NCI-H82 treated with DMSO at 0.1 percent for 48 hours (cell line): ENCODE measurements around the gene PAPOLA.
"Not testable (repeated sequence)": the region's sequence is repeated elsewhere in the genome, so short reads cannot be mapped to it uniquely, and the experiment has no call there.

Experiments used
- DNase-seq: peaks from one replicate; lab custom pipeline; 2025; ENCODE audit not compliant: unreplicated experiment; lab: John Stamatoyannopoulos, UW

The PAPOLA gene

GRCh38 chr14:96502621-96503305 is 581 bp downstream of the PAPOLA start:
- no peak for DNase-seq

- no peak for DNase-seq
Measured at GRCh38 chr14:96503306-96503679, 1.1 kb downstream of the PAPOLA start.

GRCh38 chr14:96504353-96504752 is 2.2 kb downstream of the PAPOLA start:
- DNase-seq: not testable (repeated sequence)

GRCh38 chr14:96507723-96508122 is 5.5 kb downstream of the PAPOLA start:
- no peak for DNase-seq

- no peak for DNase-seq
Measured at GRCh38 chr14:96508900-96509299, 6.7 kb downstream of the PAPOLA start.

DNA sequence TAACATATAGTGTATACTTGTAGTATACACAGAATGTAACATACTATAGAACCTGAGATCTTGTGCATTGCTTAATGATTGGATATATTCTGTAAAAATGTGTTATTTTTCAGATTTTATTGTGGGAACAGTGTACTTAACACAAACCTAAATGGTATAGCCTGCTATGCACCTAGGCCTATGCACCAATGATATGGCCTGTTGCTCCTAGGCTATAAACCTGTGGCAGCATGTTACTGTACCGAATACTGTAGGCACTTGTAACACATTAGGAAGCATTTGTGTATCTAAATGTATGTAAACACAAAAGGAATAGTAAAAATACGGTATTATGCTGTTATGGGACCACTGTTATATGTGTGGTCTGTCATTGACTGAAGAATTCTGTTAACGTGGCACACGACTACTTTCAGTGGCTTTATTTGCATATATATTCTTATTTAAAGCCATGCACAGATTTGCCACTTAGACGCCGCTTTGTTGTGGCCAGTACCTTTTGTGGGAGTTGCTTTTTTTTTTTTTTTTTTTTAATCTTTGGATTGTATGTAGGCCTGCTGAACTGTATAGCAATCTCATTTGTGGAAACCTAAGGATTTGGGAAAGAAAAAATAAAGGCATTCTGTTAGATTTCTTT is 7.4 kb downstream of the PAPOLA start:
- DNase-seq: no peak

GRCh38 chr14:96511146-96511545 is 9.0 kb downstream of the PAPOLA start:
- no peak for DNase-seq

DNA sequence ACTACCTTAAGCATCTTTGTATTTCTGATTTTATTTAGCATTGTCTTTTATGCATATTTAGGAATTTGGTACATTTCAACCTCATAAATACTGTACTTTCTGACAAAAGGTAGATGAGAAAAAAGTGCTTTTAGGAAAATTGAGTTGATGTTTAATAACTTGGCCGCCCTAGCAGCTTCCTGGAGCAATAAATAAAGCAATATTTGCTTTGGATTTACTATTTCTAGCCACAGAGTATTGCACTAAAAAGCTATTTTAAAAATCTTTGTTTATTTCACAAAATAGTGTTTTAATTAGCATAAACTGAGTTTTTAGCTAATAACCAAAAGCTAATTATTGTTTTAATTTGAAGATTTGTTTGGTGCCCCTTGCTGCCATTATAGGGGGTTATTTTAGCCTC is 9.5 kb downstream of the PAPOLA start:
- DNase-seq: no peak

DNA sequence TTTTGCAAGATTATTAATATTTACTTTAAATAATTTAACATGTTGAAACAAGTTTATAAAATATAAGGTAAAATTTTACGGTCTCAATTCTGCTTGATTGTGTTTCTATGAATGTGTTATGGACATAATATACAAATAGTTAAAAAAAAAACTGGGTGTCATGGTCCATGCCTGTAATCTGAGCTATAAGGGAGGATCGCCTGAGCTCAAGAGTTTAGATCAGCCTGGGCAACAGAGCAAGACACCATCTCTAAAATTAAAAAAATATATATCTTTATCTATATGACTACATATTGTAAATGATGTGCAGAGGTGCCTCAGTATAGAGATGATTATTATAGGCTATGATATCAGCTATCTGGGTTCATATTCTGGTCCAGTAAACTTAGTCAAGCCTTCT is 9.9 kb downstream of the PAPOLA start:
- no peak for DNase-seq

DNA sequence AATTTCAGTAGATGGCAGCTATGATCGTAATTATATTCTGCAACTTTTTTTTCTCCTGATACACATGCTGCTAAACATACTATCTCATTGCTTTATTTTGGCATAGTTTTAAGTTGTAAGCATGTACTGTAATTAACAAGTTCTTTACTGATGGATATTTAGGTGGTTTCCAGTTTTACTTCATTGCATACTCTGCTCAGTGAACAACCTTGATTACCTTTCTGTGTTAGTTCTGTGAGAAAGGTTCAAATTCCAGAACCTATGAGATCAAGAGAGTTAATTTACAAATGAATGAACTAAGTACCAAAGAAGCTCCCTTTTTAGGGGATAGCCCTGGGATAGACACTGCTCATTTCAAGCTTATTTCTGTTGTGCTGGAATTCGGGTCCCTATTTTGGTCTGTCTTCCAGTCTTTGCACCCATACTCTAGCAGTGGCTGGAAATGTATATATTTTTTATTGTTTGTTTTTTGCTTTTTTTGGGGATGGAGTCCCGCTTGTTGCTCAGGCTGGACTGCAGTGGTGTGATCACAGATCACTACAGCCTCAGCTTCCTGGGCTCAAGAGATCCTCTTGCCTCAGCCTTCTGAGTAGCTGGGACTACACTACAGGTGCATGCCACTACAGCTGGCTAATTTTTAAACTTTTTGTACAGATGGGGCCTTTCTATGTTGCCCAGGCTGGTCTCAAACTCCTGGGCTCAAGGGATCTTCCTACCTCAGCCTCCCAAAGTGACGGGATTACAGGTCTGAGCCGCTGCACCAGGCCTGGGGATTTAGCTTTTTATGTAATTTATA is 10.6 kb downstream of the PAPOLA start:
- DNase-seq: no peak

DNA sequence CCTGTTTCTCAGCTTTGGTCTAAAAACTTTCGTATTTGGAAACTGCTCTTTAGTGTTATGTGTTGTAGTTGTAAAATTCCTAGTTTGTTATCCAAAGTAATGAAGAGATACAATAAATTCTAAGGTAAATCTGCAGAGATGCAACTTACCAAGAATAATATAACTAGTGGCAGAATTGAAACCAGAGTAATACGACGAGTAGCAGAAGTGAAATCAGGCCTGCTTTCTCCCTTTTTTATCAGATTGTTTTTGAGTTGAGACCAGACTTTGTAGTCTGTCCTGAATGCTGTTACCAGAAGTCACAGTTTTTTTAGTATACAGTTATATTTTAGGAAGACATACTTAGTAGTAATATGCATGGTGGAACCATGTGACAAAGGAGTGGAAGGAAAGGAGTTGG is 12.5 kb downstream of the PAPOLA start:
- no peak for DNase-seq

DNA sequence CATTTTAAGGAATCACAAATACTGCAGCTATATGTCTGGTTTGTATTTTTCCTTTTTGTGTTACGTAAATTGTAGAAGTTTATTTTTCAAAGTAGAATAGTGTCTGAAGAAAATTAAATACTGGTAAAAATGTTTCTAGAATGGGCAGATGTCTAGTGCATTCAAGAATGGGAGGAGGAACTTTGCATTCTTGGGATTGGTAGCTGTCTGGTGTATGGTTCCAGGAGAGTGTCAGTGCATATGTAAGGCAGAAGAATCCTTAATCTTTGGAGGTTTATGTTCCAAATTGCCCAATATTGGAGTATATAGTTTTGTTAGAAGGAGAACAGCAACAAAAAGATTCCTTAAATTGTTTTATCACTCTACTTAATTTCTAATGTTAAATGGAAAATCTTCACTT is 13.5 kb downstream of the PAPOLA start:
- no peak for DNase-seq

- no peak for DNase-seq
Measured at GRCh38 chr14:96516351-96516750, 14.2 kb downstream of the PAPOLA start.

- no peak for DNase-seq
Measured at GRCh38 chr14:96519970-96520369, 17.8 kb downstream of the PAPOLA start.

DNA sequence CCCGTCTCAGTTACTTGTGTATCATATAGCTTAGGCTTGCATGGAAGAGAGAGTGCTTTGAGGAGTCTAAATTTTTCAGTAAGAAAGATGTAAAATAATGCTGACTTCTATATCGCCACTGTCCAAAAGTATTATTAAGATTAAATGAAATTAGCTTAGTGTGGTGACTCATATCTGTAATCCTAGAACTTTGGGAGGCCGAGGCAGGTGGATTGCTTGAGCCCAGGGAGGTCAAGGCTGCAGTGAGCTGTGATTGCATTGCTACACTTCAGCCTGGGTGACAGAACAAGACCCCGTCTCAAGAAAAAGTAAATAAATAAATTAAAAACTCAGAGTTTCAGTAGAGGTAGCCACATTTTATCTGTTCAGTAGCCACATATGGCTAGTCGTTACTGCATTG is 23.3 kb downstream of the PAPOLA start:
- no peak for DNase-seq

DNA sequence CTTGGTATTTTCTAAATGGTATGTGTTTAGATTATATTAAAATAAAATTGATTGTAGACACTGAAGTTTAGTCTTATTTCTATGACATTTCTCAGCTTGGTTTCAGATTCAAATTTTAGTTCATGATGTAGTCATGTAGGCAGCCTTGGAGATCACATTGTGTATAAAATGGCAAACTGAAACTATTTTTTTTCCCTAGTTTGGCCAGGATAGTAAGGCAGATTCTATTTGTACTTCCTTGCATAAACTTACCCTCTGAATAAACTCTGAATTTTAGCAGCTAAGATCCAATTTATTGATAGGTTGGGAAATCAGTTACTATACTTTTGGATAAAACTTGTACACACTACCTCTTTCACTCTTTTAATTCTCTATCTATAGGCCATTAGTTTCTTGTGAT is 30.4 kb downstream of the PAPOLA start:
- DNase-seq: no peak

DNA sequence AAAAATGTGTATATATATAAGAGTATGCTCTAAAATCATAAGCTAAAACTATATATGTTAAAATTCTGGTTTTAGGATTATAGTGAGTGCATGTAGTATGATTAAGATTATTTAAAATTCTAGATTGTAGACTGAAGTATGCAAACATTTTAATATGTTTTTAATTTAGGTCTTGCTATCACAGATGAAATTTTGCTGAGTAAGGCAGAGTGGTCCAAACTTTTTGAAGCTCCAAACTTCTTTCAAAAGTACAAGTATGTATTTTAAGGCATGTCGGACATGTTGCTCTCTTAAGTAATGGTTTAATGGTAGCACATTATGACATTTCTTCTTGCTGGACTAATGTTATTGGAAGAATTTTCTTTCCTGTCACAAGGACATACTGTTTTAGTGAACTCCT is 34.6 kb downstream of the PAPOLA start:
- DNase-seq: no peak

DNA sequence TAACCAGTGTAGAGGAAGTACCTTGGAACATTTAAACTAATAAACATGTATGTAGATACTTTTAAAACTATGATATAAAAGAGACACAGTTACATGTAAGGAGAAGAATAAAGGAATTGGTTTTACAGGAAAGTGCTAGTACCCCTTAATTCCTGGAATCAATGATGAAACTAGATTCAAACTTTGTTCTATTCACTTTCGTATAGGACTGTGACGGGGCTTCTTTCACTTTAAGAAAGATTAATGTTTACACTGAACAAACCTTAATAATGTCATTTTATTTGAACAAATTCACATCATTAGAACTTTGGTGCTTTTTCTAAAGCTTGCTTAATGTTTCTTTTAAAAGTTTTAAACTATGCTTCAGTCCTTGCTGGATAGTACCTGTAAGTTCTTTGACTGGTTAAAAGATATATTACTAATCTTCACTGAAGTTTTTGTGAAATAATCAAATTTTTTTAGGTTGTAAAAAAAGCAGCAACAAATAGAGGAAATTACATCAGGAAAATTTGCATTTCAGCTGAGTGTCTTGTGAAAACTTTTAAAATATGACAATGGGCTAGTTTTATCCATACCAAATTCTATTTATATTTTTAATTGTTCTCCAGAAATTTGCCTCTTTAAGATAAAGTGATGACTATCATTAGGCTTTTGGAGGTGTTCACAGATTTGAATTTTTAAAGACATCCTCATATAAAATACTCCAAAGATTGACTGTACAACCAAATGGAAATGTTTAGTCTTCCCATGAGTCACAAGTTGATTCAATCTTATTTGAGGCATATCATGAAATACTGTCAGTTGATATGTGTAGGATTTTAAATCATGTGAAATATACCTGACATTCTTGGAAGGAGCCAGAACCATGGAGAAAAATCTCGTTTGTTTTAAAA is 36.2 kb downstream of the PAPOLA start:
- DNase-seq: no peak

- no peak for DNase-seq
Measured at GRCh38 chr14:96538990-96539317, 36.8 kb downstream of the PAPOLA start.

DNA sequence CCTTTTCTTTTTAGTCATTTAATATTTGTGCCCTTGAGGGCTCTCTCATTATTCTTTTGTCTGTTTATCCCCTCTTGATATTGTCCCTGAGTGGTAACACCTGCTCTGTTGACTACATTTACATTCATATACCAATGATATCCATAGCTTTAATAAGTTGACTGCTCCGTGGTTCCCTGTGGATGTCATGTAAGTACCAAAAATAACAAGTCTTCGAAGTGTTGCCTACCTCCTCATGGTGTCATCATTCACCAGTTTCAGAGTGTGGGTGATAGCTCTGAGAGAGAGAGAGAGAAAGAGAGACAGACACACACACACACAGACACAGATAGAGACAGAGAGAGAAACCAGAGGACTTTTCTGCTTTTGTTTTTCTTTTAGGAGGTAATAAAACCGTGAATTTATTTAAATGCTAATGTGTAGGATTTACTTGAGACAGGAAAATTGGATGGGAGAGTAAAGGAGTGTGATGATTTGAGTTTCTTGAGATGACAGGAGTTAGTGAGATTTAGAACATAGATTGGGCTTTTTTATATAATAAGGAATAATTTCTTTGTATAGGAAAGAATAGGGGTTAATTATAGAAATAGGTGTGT is 52.2 kb downstream of the PAPOLA start:
- no peak for DNase-seq

DNA sequence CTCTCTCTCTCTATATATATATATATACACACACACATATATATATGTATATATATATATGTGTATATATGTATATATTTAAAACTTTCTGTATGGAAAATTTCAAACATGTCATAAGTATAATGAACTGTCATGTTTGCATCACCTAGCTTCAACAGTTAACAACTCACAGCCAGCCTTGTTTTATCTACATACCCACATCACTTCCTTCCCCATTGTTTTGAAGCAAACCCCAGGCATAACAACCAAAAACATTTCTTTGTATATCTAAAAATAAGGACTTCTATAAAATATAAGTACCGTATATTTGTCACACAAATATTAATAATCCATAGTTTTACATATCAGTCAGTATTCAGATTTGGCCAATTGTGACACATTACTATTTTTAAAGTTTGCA is 57.4 kb downstream of the PAPOLA start:
- no peak for DNase-seq
